HG03558 (cell line): ENCODE results near the gene TTC39B.
A peak's percentile ranks its signal among the peaks of the same experiment; 100 is the strongest.
"Not testable (repeated sequence)": the region's sequence is repeated elsewhere in the genome, so short reads cannot be mapped to it uniquely, and the experiment has no call there.

Experiments
- ATAC-seq: cut with Tn5 transposase; IDR thresholded peaks from one replicate; pipeline ENCODE4 v1.9.1; 2021; ENCODE audit warnings: moderate number of reproducible peaks; ENCODE audit not compliant: unreplicated experiment; ENCODE audit errors: extremely low read depth

Gene TTC39B

DNA sequence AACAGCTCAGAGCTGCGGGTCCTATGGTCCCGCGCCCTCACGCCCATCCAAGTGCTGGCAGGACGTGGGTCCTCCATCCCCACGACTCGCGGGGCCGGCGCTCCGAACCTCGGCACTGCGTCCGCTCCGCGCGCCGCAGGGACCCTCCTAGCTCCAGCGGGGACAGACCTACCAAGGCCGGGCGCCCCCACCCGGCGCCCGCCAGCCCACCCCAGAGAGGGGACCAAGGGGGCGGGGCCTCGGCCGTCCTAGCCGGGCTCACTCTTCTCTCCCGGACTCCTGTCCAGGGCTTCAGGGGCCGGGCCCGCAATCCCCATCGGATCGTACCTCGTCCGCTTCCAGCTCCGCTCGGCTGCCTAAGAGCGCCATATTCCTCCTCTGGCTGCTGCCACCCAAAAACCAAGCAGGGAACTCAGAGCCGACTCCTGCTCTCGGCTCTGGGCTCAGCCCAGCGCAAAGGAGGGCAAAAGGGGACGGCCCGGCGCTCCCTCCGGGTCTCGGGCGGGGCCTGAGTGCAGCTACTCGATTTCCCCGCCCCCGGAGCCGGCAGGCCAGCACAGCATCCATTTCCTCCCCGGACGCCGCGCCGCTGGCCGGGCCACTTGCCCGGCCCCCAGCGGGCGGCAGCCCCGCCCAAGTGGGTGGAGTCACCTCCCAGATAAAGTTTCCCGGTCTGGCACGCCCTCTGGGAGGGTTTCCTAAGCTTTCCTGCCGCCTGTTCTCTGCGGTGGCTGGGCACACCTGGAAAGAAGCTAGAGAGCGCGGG lies at the start of gene TTC39B:
Gene TTC39B, minus strand, starts transcription at position 460 of the 766 bp plus-strand sequence. Its CDS starts 91 bp downstream, at position 369.
- peak; percentile 88 for ATAC-seq

DNA sequence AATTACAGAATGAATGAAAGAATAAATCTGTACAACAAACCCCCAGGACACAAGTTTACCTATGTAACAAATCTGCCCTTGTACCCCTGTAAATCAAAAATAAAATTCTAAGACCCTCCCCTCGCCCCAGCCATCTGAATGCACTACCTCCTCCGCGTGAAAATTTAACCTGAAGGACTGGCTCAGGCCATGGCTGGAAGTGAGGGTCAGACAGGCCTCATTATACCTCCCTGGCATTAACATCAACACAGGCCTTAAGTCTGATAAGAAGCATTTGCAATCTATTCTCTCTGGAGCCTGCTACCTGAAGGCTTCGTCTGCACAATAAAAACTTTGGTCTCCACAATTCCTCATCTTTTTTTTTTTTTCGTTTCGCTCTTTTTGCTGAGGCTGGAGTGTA lies 48.7 kb upstream of the TTC39B start:
- ATAC-seq, result no peak

DNA sequence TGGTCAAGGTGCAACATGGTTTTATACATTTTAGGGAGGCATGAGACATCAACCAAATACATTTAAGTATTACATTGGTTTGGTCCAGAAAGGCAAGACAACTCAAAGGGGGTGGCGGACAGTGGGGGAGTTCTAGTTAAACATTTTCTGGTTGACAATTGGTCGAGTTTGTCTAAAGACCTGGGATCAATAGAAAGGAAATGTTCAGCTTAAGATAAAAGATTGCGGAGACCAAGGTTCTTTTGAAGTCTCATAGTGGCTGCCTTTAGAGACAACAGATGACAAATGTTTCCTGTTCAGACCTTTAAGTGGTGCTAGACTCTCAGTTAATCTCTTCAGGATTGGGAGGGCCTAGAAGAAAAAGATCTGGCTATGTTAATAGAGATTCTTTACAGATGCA lies 47.7 kb upstream of the TTC39B start:
- no peak for ATAC-seq

DNA sequence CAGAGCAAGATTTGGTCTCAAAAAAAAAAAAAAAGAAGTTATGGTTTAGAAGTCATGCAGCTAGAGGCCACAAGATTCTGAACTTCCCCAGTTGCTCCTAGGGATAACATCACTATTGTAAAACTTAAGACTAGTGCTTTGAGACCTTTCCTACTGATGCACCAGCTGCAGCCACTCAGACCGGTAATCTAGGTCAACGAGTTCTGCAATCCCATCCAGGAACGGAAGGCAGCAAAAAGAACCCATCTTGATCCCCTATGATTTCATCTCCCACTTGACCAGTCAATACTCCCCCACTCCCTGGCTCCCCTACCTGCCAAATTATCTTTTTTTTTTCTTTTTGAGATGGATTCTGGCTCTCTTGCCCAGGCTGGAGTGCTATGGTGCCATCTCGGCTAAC lies 46.9 kb upstream of the TTC39B start:
- ATAC-seq, result no peak

GRCh38 chr9:15352306-15352705 lies 45.3 kb upstream of the TTC39B start:
- no peak for ATAC-seq

DNA sequence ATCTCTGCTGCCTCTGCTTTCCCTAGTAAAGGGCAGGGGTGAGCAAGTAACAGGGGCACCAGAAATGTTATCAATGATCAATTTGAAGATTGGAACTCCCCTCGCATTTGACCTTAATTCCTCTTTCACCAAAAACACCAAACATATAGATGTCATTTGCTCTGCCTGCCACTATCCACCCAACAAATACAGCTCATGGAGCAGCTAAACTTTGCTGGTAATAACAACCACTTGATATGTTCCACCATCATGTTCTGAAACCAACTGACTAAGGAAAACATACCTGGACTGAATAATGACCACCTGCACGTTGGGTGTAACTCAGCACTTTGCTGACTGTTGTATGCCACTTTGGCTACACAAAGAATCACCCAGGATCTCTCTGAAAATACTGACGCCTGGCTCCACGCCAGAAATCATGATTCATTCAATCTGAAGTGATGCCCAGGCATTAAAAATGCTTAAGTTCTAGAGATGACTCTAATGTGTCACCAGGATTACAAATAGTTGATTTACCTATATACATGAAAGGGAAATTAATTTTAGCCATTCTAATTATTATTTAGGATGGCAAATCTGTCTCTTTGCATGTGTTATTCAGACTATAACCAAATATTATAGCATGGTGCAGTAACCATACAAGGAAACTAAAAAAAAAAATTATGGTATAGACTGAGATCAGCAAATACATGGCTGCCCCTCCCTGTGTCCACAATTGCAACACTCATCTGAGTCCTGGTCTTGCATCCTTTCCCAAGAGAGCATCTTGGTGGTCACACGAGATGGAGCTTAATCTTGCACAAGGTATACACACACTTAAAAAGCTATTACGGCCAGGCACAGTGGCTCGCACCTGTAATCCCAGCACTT lies 43.1 kb upstream of the TTC39B start:
- ATAC-seq, result no peak

- no peak for ATAC-seq
Measured at GRCh38 chr9:15346837-15347236, 39.8 kb upstream of the TTC39B start.

DNA sequence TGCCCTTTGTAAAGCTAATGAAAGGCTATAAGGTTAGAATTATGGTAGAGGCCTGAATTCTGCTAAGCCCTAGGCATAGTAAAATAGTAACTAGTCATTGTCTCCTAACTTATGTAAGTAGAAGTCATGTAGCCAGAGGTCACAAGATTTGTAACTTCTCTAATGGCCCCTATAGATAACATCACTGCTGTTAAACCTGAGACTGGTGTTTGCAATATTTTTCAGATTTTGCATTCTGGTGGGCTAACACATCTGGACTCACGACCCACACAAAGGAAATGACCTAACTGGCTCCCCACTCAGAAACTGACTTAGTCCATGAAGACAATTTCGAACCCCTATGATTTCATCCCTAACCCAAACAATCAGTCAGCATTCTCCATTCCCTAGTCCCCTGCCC lies 37.2 kb upstream of the TTC39B start:
- no peak for ATAC-seq

DNA sequence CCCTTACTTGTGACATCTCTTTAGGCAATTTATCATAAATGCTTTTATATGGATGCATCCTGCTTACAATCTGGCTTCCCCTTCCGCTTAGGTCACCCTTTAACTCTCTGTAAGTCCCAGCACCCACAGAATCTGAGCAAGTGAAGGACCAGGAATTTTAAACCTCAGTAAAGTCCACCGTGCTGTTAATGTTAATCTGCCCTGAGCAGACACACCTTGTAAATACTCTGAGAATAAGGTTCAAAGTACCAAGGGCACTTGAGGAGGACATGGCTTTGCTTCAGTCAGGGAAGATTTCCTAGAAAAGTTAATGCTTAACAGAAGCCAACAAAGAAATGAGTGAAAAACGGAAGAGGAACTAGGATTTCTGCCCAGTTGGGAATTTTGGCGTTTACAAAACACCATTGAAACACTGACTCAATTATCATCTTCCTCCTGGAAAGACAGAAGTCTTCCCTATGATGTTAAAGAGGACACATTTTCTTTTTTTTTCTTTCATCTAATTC lies 26.4 kb upstream of the TTC39B start:
- no peak for ATAC-seq

DNA sequence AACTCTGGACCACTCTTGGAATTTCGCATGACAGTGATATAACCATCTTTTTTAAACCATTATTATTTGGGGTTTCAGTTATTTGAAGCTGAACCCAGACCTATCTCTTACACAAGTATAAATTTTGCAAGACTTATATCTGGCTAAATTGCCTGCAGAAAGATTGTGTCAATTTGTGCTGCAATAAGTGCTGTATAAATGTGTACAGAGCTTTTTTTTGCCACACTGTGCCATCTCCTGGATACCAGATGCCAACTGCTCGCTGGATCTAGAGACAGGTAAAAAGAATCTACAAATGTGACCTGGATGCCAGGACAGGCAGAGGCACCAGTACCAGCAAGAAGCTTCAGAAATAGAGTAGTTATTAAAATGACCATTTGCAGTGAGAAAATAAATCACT lies 25.9 kb upstream of the TTC39B start:
- no peak for ATAC-seq

- no peak for ATAC-seq
Measured at GRCh38 chr9:15329539-15330109, 22.6 kb upstream of the TTC39B start.

GRCh38 chr9:15328946-15329345 lies 21.9 kb upstream of the TTC39B start:
- no peak for ATAC-seq

DNA sequence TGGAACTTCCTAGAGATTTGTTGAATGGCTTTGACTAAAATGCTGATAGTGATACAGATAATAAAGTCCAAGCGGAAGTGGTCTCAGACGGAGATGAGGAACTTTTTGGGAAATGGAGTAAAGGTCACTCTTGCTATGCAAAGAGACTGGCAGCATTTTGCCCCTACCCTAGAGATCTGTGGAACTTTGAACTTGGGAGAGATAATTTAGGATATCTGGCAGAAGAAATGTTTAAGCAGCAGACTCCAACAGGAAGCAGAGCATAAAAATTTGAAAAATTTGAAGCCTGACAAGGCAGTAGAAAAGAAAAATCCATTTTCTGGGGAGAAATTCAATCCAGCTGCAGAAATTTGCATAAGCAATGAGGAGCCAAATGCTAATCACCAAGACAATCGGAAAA lies 15.7 kb upstream of the TTC39B start:
- ATAC-seq, result not testable (repeated sequence)

DNA sequence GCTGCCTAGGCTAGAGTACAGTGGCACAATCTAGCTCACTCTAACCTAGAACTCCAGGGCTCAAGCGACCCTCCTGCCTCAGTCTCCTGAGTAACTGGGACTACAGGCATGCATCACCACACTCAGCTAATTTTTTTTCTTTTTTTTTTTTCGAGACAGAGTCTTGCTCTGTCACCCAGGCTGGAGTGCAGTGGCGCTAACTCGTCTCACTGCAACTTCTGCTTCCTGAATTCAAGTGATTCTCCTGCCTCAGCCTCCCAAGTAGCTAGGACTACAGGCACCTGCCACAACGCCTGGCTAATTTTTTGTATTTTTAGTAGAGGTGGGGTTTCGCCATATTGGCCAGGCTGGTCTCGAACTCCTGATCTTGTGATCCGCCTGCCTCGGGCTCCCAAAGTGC lies 12.6 kb upstream of the TTC39B start:
- not testable (repeated sequence) for ATAC-seq

GRCh38 chr9:15317836-15318235 lies 10.8 kb upstream of the TTC39B start:
- no peak for ATAC-seq

- ATAC-seq, result no peak
Measured at GRCh38 chr9:15311607-15312006, 4.6 kb upstream of the TTC39B start.

DNA sequence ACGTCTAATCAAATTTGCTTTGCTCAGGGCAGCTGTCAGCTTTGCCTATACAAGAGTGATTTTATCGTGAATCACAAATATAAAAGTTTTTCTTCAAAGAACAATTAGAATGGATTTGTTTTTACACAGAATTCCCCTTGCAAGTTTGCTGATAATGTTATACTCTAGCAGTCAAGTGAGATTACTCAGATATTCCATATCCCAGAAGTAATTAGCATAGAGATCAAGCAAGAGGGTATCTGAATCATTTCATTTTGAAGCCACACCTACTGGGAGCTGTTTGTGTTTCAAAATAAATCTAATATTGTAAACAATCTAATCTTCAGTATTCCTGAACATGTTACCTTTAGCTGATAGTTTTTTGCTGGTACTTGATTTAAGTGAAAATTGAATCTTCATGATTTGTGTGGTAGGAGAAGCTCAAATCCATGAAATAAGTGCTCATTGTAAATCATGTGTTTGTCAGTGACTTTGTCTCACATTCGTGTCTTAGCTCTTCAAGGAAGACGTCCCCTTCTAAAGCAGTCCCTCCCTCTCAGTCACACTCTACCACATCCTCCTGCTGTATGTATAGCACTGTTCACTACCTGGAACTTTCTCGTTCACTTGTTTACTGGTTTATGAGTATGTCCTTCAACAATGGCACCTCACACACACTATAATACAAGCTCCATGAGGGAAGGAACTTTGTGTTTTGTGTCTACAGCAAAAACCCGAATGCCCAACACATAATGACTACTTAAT lies 3.3 kb upstream of the TTC39B start:
- ATAC-seq, result no peak

GRCh38 chr9:15308511-15308910 lies 1.5 kb upstream of the TTC39B start:
- ATAC-seq, result no peak

DNA sequence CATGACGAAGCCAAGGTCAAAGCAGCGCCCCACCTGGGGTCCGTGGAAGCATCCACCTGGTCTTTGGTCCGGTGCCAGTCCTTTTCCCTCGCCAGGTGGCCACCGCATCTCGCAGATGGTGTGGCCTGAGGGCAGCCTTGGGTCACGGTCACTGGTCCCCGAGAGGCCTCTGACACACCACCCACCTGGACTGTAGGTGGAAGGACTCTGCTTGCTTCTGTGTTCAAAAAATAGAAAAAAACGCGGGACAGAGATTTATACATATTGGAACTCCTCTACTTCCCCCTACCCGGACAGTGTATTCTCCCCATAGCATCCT lies 466 bp upstream of the TTC39B start:
- no peak for ATAC-seq

- no peak for ATAC-seq
Measured at GRCh38 chr9:15306068-15306756, 804 bp downstream of the TTC39B start.
